ENCODE data around the gene PEX11A.

DNA sequence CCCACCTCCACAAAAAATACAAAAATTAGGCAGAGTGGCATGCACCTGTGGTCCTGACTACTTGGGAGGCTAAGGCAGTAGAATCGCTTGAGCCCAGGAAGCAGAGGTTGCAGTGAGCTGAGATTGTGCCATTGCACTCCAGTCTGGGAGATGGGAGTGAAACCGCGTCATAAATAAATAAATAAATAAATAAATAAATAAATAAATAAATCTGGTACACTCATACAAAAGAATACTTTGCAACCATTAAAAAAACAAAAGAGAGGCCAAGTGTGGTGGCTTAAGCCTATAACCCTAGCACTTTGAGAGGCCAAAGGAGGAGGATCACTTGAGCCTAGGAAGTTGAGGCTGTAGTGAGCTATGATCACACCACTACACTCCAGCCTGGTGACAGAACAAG is 32.5 kb upstream of the PEX11A start:
- TF ChIP-seq EZH2 (optimal IDR thresholded peaks at IDR 0.05; ENCODE audit: low read depth, low read length) (no peak), EZH2phosphoT487 (IDR thresholded peaks at IDR 0.05; ENCODE audit: low read length) (no peak)

Data from MM.1S (cell line).